Sigmoid colon (tissue), 4 donors: Measurements from ENCODE around the gene GADL1.

ENCODE experiments used
- CTCF ChIP-seq, 4 experiments: fragments of 450-650 bp in 3 of 4; fragments of 200-600 bp in 1 of 4; IDR thresholded peaks; one replicate each; pipeline ENCODE4 v1.5.1; 2016 to 2019; ENCODE audit warnings: antibody characterized with exemption in 4 of 4, mild to moderate bottlenecking in 3 of 4, moderate library complexity in 2 of 4
- EP300 ChIP-seq, 4 donors: sonication (generic); formaldehyde crosslinking; IDR thresholded peaks; one replicate each; pipeline ENCODE4 v1.6.1; 2017; ENCODE audit warnings: antibody characterized with exemption in 4 of 4
- POLR2A ChIP-seq, 2 donors: fragments of 450-650 bp; IDR thresholded peaks; one replicate each; pipeline ENCODE4 v1.6.1; 2016; ENCODE audit warnings: antibody characterized with exemption in 2 of 2, mild to moderate bottlenecking in 2 of 2, moderate library complexity in 2 of 2
- POLR2AphosphoS5 ChIP-seq, 4 donors: sonication (generic); formaldehyde crosslinking; IDR thresholded peaks; one replicate each; pipeline ENCODE4 v1.6.1; 2017; ENCODE audit warnings: antibody characterized with exemption in 4 of 4

- TF ChIP-seq CTCF (IDR thresholded peaks at IDR 0.05) = no peak
- TF ChIP-seq POLR2AphosphoS5 (IDR thresholded peaks at IDR 0.05) = no peak
- TF ChIP-seq POLR2A (IDR thresholded peaks at IDR 0.05) = no peak
- no peak for TF ChIP-seq EP300 (IDR thresholded peaks at IDR 0.05)
These were observed 142.0 kb downstream of the GADL1 start for GRCh38 chr3:30752491-30752890.
